ENCODE measurements around the gene ESR2. TPM values are rescaled to one million over a fixed set of nuclear protein-coding genes. Genes with fewer than 3 reads are reported as not detected.

Gene ESR2
- total and polyA plus RNA-seq, 8 donors: 0.21 to 3.0 (median 2.0) TPM

DNA sequence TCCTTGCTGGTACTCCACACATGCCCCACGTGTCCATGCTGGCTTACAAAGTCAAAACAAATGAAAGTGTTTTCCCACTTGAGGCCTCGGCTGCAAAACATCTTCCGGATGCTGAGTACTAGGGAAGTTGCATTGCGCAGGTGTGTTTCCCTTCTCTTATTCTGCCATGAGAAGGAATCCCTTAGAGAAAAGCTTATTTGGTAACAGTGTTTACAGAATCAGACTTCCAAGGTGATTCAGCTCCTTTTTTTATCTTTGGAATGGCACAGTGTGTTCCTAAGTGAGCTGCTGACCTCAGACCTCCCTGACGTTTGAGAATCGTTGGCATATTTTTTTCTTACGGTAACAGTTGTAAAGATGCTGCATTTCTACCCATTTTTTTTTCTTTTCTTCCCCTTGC is 211.3 kb downstream of the ESR2 start:
- ATAC-seq: peak; percentile 50
- peaks cover 0 to 54% of the 10 kb centered on the region in 2 donors for H3K36me3 ChIP-seq
- DNase-seq: no peak
- H3K4me3 ChIP-seq: no peak overlapping the region
- no peak overlapping the region for H3K27ac ChIP-seq
- no peaks in the 10 kb centered on the region for H3K9me3 ChIP-seq
- intact Hi-C loops (cut with DNase I): no loop called here
- no peaks in the 10 kb centered on the region for H3K27me3 ChIP-seq
- TF ChIP-seq, protein P1, sequence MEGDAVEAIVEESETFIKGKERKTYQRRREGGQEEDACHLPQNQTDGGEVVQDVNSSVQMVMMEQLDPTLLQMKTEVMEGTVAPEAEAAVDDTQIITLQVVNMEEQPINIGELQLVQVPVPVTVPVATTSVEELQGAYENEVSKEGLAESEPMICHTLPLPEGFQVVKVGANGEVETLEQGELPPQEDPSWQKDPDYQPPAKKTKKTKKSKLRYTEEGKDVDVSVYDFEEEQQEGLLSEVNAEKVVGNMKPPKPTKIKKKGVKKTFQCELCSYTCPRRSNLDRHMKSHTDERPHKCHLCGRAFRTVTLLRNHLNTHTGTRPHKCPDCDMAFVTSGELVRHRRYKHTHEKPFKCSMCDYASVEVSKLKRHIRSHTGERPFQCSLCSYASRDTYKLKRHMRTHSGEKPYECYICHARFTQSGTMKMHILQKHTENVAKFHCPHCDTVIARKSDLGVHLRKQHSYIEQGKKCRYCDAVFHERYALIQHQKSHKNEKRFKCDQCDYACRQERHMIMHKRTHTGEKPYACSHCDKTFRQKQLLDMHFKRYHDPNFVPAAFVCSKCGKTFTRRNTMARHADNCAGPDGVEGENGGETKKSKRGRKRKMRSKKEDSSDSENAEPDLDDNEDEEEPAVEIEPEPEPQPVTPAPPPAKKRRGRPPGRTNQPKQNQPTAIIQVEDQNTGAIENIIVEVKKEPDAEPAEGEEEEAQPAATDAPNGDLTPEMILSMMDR (IDR thresholded peaks at IDR 0.05): no peak
- H3K4me1 ChIP-seq: no peaks in the 10 kb centered on the region

DNA sequence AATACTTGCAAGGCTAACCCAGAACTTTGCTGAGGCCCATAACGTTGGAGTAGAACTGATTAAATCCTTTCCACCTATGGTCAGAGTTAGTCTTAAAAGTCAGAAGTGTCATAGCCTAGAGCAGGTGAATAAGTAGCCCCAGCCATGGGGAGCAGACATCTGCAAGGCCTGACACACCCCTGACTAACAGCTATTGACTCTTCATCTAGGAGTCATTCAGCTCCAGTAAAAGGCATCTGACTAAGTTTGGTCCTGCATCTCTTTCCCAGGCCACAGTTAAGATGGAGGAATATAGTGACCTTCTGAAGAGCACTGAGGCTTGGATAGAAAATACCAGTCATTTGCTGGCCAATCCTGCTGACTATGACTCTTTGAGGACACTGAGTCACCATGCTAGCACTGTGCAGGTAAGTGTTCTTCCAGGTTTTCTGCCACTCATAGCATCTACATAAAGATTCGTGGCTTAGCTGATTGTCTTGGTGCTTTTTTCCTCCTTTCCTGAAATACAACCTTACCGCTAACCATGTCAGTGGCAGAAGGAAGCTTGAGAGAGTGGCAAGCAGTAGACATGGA is 212.9 kb downstream of the ESR2 start:
- Histone ChIP-seq H3K36me3 (peaks cover 0 to 54% of the 10 kb centered on the region in 2 donors), H3K4me1 (no peaks in the 10 kb centered on the region)

GRCh38 chr14:64080452-64080851 is 213.7 kb downstream of the ESR2 start:
- Histone ChIP-seq H3K27ac (no peak overlapping the region), H3K4me1 (no peaks in the 10 kb centered on the region), H3K36me3 (peaks cover 0 to 54% of the 10 kb centered on the region in 2 donors), H3K27me3 (no peaks in the 10 kb centered on the region), H3K4me3 (no peak overlapping the region), H3K9me3 (no peaks in the 10 kb centered on the region)
- no peak for DNase-seq
- intact Hi-C loops (cut with DNase I): no loop called here
- TF ChIP-seq, protein P1 (IDR thresholded peaks at IDR 0.05): no peak
- no peak for ATAC-seq

More for the DNA sequence above, 212.9 kb downstream of the ESR2 start:
- TF ChIP-seq, protein P1 (IDR thresholded peaks at IDR 0.05): no peak
- intact Hi-C loops (cut with DNase I): no loop called here
- H3K27me3 ChIP-seq: no peaks in the 10 kb centered on the region
- no peak overlapping the region for H3K4me3 ChIP-seq
- DNase-seq (no peak), ATAC-seq (no peak)
- H3K27ac ChIP-seq: no peak overlapping the region
- H3K9me3 ChIP-seq: no peaks in the 10 kb centered on the region

DNA sequence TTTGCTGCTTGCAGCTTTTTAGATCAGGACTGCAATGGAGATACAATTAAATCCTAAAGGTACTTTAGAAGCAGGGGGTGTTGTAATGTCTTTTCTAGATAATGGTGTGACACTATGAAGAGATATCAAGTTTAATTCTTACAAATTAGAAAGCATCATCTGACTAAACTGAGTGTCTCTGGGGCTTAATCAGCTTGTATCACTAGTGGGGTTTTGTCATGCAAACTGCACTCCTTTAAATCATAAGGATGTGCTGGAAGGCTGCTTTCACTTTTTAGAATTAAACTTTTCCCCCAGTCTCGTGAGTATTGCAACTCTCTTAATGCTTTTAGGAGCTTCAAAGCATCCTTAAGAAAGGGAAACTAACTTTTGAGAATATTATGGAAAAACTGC is 218.6 kb downstream of the ESR2 start:
- no peak overlapping the region for H3K27ac ChIP-seq
- H3K36me3 ChIP-seq: peaks cover 0 to 53% of the 10 kb centered on the region in 2 donors
- ATAC-seq (no peak), DNase-seq (no peak)
- no peaks in the 10 kb centered on the region for H3K4me1 ChIP-seq
- H3K27me3 ChIP-seq: no peaks in the 10 kb centered on the region
- intact Hi-C loops (cut with DNase I): no loop called here
- TF ChIP-seq, protein P1 (IDR thresholded peaks at IDR 0.05): no peak
- H3K9me3 ChIP-seq: no peaks in the 10 kb centered on the region
- no peak overlapping the region for H3K4me3 ChIP-seq

GRCh38 chr14:64074961-64075612 is 219.1 kb downstream of the ESR2 start:
- Histone ChIP-seq H3K27ac (no peak overlapping the region), H3K36me3 (peaks cover 0 to 48% of the 10 kb centered on the region in 2 donors), H3K4me3 (no peak overlapping the region), H3K4me1 (no peaks in the 10 kb centered on the region), H3K9me3 (no peaks in the 10 kb centered on the region), H3K27me3 (no peaks in the 10 kb centered on the region)
- ATAC-seq: no peak
- intact Hi-C loops (cut with DNase I): no loop called here
- no peak for DNase-seq
- TF ChIP-seq, protein P1 (IDR thresholded peaks at IDR 0.05): no peak

Data from left lung (tissue), 10 donors.